Activated CD8-positive, alpha-beta T cell treated with anti-CD3 and anti-CD28 coated beads for 36 hours (primary cell): ENCODE results near the gene MAP3K7. TPM values are rescaled to one million over a fixed set of nuclear protein-coding genes. Genes with fewer than 3 reads are reported as not detected.

Experiments used
- ATAC-seq: fragments of 200-7000 bp; cut with Tn5 transposase; one replicate; pipeline ENCODE4 v1.10.0; 2021; ENCODE audit warnings: mild to moderate bottlenecking, moderate library complexity
- CTCF ChIA-PET: fragments of 350-600 bp; sonication (Branson Sonifier 250); formaldehyde crosslinking; loops from one replicate; lab custom pipeline; 2021; ENCODE audit warnings: antibody characterized with exemption; lab: Charles Lee
- POLR2A ChIA-PET: fragments of 350-600 bp; sonication (Branson Sonifier 250); formaldehyde crosslinking; loops from one replicate; lab custom pipeline; 2021; ENCODE audit warnings: antibody characterized with exemption; lab: Charles Lee
- DNase-seq: peaks from one replicate; pipeline ENCODE4 v3.0.0-alpha.2; 2020
- H3K27ac Mint-ChIP-seq: one replicate; pipeline ENCODE4 v1.8.0; 2021; ENCODE audit warnings: mild to moderate bottlenecking, mixed read lengths
- H3K27me3 Mint-ChIP-seq: one replicate; pipeline ENCODE4 v1.8.0; 2021; ENCODE audit warnings: mixed read lengths
- H3K36me3 Mint-ChIP-seq: one replicate; pipeline ENCODE4 v1.8.0; 2021; ENCODE audit warnings: low read depth, mixed read lengths
- H3K4me1 Mint-ChIP-seq: one replicate; pipeline ENCODE4 v1.8.0; 2021; ENCODE audit warnings: low read depth, mixed read lengths
- H3K4me3 Mint-ChIP-seq: one replicate; pipeline ENCODE4 v1.8.0; 2021; ENCODE audit warnings: mild to moderate bottlenecking, moderate library complexity, mixed read lengths
- H3K9me3 Mint-ChIP-seq: one replicate; pipeline ENCODE4 v1.8.0; 2021; ENCODE audit warnings: mixed read lengths
- intact Hi-C: fragments of 100-400 bp; cut with micrococcal nuclease; formaldehyde crosslinking; loops from one replicate; pipeline ENCODE4 v1.10.0; 2022
- total RNA-seq, 2 experiments: library from RNA; stranded (reverse); gene quantifications; one replicate each; pipeline ENCODE4 v1.2.3, GENCODE V29; 2021
- TF ChIP-seq, protein P1 (sequence below): fragments of 200-600 bp; IDR thresholded peaks from one replicate; pipeline ENCODE4 v1.8.0; 2022; ENCODE audit warnings: antibody characterized with exemption, mild to moderate bottlenecking

The MAP3K7 gene
- total RNA-seq, 2 experiments from 2014 or later, result 22.1 to 22.8 TPM

DNA sequence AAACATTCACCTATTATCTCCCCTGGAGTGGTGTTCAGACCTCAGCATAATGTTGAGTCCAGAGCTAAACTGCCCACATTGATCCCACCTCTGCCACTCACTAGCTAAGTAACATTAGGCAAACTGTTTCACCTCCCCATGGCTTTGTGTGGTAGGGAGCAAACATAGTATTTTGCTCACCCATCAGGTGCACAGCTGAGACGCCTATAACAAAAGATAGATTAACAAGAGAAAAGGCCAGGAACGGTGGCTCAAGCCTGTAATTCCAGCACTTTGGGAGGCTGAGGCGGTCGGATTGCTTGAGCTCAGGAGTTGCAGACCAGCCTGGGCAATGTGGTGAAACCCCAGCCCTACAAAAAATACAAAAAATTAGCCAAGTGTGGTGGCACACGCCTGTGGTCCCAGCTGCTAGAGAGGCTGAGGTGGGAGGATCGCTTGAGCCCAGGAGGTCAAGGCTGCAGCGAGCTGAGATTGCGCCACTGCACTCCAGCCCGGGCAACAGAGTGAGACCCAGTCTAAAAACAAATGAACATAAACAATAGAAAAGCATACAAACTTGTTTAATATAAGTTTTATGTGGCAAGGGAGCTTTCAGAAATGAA, 91.6 kb downstream of the MAP3K7 start:
- peaks cover 14% of the 10 kb centered on the region for H3K27me3 Mint-ChIP-seq
- ATAC-seq (no peak), DNase-seq (no peak)
- TF ChIP-seq, protein P1, sequence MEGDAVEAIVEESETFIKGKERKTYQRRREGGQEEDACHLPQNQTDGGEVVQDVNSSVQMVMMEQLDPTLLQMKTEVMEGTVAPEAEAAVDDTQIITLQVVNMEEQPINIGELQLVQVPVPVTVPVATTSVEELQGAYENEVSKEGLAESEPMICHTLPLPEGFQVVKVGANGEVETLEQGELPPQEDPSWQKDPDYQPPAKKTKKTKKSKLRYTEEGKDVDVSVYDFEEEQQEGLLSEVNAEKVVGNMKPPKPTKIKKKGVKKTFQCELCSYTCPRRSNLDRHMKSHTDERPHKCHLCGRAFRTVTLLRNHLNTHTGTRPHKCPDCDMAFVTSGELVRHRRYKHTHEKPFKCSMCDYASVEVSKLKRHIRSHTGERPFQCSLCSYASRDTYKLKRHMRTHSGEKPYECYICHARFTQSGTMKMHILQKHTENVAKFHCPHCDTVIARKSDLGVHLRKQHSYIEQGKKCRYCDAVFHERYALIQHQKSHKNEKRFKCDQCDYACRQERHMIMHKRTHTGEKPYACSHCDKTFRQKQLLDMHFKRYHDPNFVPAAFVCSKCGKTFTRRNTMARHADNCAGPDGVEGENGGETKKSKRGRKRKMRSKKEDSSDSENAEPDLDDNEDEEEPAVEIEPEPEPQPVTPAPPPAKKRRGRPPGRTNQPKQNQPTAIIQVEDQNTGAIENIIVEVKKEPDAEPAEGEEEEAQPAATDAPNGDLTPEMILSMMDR, result no peak
- H3K4me1 Mint-ChIP-seq, result peaks cover 4% of the 10 kb centered on the region
- no peak overlapping the region for H3K27ac Mint-ChIP-seq
- ChIA-PET POLR2A (interaction anchor here (0.6 kb wide), 1 partner anchor 157 kb away, joined by 3 read pairs; no protein-coding TSS in a partner anchor), CTCF (no interaction called here)
- no peaks in the 10 kb centered on the region for H3K9me3 Mint-ChIP-seq
- no peaks in the 10 kb centered on the region for H3K36me3 Mint-ChIP-seq
- H3K4me3 Mint-ChIP-seq, result no peak overlapping the region
- intact Hi-C loops, result no loop called here

DNA sequence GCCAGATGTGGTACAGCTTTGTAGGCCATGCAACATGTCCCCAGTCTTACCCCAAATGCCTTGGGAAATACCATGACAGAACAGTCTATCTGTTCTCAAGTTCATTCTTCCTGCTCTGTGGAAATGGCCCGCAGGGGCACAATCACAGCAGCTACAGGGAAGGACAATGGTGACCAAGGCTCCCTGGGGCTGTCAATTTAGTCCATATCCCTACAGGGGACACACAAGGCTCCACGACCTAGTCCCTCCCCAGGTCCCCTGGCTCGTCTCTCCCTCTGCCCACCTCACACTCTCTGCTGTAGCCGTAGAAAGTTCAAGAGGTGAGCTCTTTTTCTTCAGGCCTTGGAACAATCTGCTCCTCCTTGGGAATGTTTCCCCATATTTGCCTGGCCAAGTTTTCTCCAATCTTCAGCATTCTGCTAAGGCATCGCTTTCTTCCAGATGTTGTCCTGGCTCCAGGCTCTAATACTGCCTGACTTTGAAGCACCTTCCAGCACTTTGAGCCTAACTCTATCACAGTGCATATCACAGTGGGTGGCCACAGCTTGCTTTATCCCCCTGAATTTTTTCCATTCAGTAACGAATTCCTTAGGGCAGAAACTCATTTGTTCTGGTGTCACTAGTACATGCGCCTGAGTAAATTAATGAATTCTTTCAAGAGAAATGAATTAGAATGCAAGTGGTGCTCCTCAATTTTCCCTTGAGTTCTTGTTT, 92.6 kb downstream of the MAP3K7 start:
- Mint-ChIP-seq H3K9me3 (no peaks in the 10 kb centered on the region), H3K27me3 (peaks cover 14% of the 10 kb centered on the region), H3K27ac (no peak overlapping the region), H3K36me3 (no peaks in the 10 kb centered on the region), H3K4me1 (peaks cover 4% of the 10 kb centered on the region), H3K4me3 (no peak overlapping the region)
- no peak for DNase-seq
- ChIA-PET CTCF (interaction anchor here (1.9 kb wide), 1 partner anchor 15 kb away, joined by 10 read pairs; no protein-coding TSS in a partner anchor), POLR2A (interaction anchor here (1.0 kb wide), 1 partner anchor 15 kb away, joined by 3 read pairs; no protein-coding TSS in a partner anchor)
- TF ChIP-seq, protein P1, result no peak
- intact Hi-C loops, result no loop called here
- no peak for ATAC-seq

DNA sequence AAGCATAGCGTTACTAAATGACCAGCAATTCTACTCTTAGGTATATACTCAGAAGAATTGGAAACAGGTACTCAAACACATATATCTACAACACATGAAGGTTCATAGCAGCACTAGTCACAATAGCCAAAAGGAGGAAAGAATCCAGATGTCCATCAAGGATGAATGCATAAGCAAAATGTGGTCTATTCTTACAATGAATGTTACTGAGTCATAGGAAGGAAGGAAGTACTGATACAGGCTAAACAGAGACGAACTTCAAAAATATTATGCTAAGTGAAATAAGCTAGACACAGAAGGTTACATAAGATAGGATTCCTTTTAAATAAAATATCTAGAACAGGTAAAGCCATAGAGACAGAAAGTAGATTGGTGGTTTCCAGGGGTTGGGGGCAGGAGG, 93.5 kb downstream of the MAP3K7 start:
- TF ChIP-seq, protein P1, result no peak
- intact Hi-C loops, result no loop called here
- H3K27me3 Mint-ChIP-seq, result peaks cover 14% of the 10 kb centered on the region
- H3K27ac Mint-ChIP-seq, result no peak overlapping the region
- no peak for DNase-seq
- peaks cover 4% of the 10 kb centered on the region for H3K4me1 Mint-ChIP-seq
- peak; percentile 47 for ATAC-seq
- ChIA-PET CTCF (interaction anchor here (1.0 to 1.9 kb wide), 3 partner anchors 14 to 549 kb away, joined by 4 to 10 read pairs (median 4); no protein-coding TSS in a partner anchor), POLR2A (interaction anchor here (1.0 kb wide), 1 partner anchor 14 kb away, joined by 3 read pairs; no protein-coding TSS in a partner anchor)
- no peaks in the 10 kb centered on the region for H3K36me3 Mint-ChIP-seq
- no peaks in the 10 kb centered on the region for H3K9me3 Mint-ChIP-seq
- H3K4me3 Mint-ChIP-seq, result no peak overlapping the region

DNA sequence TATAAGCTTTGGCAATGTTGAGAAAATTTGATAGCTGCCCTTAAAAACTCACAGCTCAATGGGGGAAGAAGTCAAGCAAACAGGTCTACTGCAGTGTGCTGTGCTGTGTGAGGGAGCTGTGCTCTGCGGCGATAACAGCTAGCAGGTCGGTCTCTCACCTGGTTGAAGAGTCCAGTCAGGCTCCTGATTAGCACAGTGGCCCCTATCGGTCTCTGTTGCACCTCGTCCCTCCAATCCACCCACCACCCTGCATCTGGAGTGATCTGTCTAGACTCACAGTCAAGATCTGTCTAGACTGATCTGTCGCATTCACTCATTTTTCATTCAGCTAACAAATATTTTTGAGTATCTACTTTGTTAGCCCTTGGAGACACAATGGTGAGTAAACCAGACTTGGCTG, 94.1 kb downstream of the MAP3K7 start:
- Mint-ChIP-seq H3K27me3 (peaks cover 17% of the 10 kb centered on the region), H3K36me3 (no peaks in the 10 kb centered on the region), H3K4me3 (no peak overlapping the region), H3K9me3 (no peaks in the 10 kb centered on the region), H3K4me1 (peaks cover 4% of the 10 kb centered on the region), H3K27ac (no peak overlapping the region)
- intact Hi-C loops, result no loop called here
- DNase-seq (no peak), ATAC-seq (no peak)
- TF ChIP-seq, protein P1, result no peak
- CTCF ChIA-PET, result interaction anchor here (1.0 to 1.9 kb wide), 3 partner anchors 14 to 548 kb away, joined by 4 to 10 read pairs (median 4); no protein-coding TSS in a partner anchor
- POLR2A ChIA-PET, result interaction anchor here (1.0 kb wide), 1 partner anchor 14 kb away, joined by 3 read pairs; no protein-coding TSS in a partner anchor

DNA sequence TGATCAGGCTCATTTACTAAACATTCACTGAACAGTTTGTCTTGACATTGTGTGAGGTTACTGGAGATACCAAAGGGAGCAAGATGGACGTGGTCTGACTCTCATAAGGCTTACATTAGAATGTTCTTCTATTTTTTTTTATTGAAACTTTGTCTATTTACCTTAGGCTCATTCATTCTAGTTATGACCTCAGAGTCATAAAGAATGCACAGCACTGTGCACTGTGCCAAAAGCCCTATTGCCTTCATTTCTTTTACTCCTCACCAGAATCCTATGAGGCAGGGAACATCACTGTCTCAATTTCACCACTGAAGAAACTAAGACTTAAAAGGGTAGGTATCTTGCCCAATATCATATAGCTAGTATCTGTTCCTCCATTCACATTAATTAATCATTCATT, 94.5 kb downstream of the MAP3K7 start:
- no peak overlapping the region for H3K4me3 Mint-ChIP-seq
- POLR2A ChIA-PET, result no interaction called here
- intact Hi-C loops, result no loop called here
- ATAC-seq, result no peak
- no peak for DNase-seq
- no peaks in the 10 kb centered on the region for H3K9me3 Mint-ChIP-seq
- peaks cover 4% of the 10 kb centered on the region for H3K4me1 Mint-ChIP-seq
- peaks cover 20% of the 10 kb centered on the region for H3K27me3 Mint-ChIP-seq
- CTCF ChIA-PET, result interaction anchor here (1.0 to 1.2 kb wide), 2 partner anchors 16 to 548 kb away, joined by 4 read pairs; no protein-coding TSS in a partner anchor
- H3K27ac Mint-ChIP-seq, result no peak overlapping the region
- H3K36me3 Mint-ChIP-seq, result no peaks in the 10 kb centered on the region
- TF ChIP-seq, protein P1, result no peak
